ENCODE data around the gene ZRANB2.

ZRANB2 gene, protein sequence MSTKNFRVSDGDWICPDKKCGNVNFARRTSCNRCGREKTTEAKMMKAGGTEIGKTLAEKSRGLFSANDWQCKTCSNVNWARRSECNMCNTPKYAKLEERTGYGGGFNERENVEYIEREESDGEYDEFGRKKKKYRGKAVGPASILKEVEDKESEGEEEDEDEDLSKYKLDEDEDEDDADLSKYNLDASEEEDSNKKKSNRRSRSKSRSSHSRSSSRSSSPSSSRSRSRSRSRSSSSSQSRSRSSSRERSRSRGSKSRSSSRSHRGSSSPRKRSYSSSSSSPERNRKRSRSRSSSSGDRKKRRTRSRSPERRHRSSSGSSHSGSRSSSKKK

DNA sequence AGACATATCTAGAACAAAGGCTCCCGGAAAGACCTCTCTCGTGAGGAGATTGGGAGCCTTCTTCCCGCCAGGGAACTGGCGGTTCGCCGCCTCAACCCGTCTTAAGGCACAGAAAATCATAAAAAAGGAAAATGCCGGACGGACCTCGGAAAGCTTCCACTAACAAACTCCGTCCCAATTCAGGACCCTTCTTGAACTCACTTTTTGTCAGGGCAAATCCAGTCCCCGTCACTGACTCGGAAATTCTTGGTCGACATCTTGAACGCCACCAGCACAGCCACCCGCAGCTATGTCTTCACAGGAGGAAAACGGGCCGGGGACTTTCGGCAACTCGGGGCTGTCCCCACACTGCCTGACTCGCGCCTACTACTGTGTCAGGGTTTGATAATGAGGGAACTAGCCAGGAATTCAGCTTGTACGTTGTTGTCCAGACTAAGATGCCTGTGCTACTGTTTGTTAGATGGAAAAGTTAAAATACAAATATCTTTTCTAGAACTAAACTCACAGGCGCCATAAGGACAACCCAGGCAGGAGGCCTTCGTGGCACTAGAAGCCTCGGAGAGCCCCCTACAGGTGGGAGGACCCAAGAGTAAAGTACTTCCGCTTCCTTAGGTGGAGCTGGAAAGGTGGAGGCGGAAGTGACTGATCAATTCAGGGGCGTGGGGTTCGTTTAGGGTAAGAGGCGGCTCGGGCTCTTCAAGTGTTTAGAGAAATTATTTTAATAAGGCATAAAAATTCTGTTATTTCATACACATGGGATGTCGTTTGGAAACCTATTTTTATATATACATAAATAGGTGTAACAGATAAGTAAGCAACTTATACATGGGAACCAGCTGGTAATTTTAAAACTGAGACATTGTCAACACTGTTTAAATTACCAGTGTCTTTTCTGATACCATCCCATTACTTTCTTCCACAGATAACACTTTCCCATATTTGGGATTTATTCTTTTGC is at the start of gene ZRANB2:
TSS of gene ZRANB2 (minus strand) at position 297 of the 958 bp plus-strand sequence. CDS start at position 257, 40 bp downstream.
- DNase-seq: peak; percentile 90

- no peak for DNase-seq
These were observed 47.2 kb upstream of the ZRANB2 start for GRCh38 chr1:71128060-71128459.

GRCh38 chr1:71118086-71118485 is 37.3 kb upstream of the ZRANB2 start:
- no peak for DNase-seq

DNA sequence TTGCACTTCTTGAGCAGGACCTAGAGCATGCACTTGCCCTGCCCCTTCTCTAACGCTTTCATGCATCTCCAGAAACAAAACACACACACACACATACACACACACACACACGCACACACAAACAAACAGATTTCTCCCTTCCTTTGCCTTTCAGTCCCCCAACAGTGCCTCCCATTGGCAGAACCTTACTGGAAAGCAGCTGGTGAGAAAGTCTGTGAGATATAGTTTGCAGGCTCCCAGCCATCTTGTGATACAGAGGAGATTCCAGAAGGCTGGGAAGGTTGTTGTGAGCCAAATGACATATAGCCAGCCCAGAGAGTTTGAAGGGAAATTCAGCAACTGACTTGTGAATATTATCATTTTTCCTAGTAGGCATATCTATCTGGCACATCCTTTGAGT is 35.9 kb upstream of the ZRANB2 start:
- DNase-seq: no peak

GRCh38 chr1:71106658-71107322 is 26.0 kb upstream of the ZRANB2 start:
- no peak for DNase-seq

- DNase-seq: no peak
These were observed 23.6 kb upstream of the ZRANB2 start for GRCh38 chr1:71104417-71104816.

DNA sequence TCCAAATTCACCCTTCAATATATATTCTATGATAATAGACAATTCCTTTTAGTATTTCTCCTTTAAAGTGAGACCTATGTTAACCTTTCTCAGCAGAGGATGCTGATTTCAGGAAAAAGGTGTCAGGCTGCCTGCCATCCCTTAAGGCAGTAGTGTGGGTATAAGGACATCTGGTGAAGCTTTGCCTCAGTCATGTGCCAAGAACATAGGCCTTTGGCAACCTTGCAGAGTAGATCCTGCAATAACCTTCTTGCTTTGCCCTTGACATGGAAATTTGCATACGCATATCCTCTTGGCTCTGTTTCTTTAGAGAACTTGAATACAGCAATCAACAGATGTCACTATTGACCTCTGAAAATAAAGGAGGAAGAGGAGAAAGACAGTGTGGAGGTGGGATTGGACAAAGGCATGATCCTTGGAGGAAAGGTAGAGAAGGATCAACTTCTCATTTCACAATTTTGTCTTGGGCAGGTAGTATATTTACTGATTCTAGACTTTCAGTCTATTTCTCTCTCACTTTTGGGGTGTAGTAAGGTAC is 21.1 kb upstream of the ZRANB2 start:
- no peak for DNase-seq

GRCh38 chr1:71097428-71097827 is 16.6 kb upstream of the ZRANB2 start:
- DNase-seq: no peak

DNA sequence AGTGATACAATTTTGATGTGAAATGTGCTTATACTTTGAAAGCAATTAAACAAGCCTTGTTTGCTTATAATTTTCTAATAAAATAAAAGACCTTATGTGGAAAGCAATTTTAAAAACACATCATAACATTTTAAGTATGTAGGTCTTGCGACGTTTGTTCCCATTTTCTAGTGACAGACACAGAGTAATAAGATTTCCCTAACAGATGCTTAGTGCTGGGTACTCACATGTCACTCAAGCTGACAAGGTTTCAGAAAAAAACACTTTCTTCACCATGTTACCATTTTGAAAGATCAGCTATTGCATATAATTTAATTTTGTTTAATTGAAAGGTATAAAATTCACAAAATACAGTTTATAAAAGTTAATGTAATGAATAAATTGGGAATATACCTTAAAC is 14.1 kb upstream of the ZRANB2 start:
- no peak for DNase-seq

DNA sequence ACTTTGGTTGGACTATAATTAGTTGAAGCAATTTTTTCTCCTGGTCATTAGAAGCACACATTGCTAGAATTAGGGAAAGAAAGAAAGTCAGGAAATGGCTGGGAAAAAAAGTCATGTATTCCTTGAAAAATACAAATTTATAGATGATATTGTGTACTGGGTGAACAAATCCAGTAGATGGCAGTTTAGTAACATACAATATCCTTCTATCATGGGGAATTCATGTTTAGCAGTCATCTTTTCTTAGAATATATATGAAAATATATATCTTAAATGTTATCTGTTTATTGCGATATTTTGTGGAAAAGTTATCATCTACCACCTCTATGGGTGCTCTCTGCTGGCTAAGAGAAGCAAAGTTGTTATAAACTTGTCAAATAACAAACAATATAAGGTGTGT is 13.1 kb upstream of the ZRANB2 start:
- no peak for DNase-seq

GRCh38 chr1:71089536-71090270 is 8.9 kb upstream of the ZRANB2 start:
- DNase-seq: no peak

GRCh38 chr1:71088645-71089287 is 7.9 kb upstream of the ZRANB2 start:
- no peak for DNase-seq

DNA sequence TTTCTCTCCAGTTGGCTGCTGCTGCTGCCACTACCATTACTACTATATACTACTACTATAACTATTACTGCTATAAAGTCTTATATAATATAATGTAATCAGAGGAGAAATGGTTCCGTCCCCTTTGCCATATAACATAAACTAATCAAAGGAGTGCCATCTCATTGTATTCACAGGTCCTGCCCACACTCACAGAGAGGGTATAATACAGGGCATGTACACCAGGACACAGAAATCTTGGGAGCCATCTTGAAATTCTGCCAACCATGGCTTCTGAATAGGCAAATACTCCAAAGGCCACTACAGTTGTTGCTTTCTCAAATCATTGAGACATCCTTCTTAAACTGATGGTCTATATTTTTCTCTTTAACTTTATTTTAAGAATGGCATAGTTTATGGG is 6.9 kb upstream of the ZRANB2 start:
- DNase-seq: no peak

DNA sequence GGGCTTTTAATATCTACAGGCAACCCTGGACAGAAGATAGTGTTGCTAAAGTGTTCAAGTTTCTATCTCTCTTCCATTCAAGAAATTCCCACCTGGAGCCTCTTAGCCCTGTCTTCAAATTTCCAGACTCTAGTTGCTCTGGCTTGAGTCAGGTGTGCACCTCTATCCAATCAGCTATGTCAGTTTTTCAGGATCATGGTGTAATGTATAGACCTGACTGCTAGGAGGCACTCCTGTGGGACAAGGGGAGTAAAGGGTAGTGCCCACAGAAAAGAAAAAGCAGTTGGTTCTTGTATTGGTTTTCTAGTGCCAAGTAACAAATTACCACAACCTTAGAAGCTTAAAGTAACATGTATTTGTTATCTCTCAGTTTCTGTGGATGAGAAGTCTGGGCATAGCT is 6.2 kb upstream of the ZRANB2 start:
- no peak for DNase-seq

DNA sequence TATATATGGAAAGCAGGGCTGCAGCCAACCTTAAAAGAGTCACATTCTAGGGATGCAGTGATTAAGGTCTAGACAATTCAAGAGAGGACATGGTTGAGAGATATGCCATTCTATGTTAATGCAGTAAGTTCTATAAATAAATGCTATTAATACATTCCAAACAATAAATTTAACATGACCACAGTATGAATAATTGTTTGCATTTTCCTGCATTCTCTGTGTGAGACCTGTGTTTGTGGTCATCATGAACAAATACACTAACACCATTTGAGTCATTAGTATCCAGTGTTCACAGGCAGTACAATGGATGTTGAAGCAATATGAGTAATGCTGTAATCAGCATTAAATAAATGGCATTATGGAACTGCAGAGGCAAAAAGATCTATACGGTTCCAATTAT is 5.5 kb upstream of the ZRANB2 start:
- no peak for DNase-seq

GRCh38 chr1:71083271-71083670 is 2.4 kb upstream of the ZRANB2 start:
- DNase-seq: no peak

DNA sequence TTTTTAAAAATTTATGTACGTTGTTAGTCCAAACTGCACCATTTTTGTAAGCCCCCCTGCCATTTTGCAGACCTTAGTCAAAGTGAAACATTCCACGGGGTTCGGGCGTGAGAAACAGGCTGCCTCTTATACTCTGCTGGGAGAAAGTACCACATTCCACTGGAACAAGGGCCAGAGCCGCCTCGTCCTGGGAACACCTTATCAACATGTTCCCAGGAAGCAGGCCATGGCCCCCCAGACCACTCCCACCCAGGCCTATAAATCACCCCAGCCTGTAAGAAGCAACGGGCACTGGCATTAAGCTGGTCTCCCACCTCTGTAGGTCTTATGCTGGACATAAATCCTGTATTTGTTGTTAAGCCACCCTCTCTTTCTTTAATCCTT is 854 bp upstream of the ZRANB2 start:
- peak; percentile 5 for DNase-seq

DNA sequence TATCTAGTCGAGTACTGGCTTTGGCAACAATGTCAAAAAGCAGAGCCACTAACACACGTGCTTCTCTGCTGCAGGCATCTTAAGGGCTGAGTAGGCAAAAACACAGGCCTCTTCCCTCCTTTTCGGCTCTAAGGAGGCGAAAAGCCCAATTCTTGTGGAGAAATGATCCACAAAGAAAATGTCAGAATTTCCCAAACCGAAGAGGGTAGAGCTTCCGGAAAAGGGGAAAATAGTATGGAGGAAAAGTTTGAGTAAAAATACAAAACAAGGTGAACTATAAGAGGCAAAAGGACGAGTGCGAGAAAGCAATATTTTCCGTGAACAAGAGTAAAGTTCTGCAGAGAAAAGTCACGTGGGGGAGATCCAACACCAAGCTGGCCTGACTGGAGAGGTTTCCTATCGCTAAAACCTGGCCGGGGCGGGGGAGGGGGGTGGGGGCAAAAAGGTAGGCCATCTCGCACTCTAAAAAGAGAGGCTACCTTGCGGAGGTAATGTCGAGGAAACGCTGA is 551 bp downstream of the ZRANB2 start:
- DNase-seq: peak; percentile 37

DNA sequence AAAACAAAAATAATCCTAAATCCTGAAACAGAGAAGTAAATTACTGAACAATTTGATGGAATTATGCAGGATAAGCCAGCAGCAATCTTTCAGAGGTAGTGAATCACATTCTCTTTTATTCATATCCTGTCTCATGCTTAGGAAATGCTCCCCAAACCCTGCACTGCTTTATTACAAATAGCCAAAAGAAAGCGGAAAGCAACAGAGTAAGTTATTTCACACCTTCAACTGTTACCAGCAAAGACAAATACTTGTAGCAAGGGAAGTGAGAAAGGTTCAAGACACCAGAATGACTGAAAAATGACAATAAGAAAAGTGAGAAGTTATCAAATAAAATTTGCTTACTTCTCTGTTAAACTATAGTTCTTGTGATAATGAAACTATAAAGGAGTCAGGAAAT is 6.2 kb downstream of the ZRANB2 start:
- no peak for DNase-seq

- DNase-seq: no peak
These were observed 8.6 kb downstream of the ZRANB2 start for GRCh38 chr1:71072273-71072672.

DNA sequence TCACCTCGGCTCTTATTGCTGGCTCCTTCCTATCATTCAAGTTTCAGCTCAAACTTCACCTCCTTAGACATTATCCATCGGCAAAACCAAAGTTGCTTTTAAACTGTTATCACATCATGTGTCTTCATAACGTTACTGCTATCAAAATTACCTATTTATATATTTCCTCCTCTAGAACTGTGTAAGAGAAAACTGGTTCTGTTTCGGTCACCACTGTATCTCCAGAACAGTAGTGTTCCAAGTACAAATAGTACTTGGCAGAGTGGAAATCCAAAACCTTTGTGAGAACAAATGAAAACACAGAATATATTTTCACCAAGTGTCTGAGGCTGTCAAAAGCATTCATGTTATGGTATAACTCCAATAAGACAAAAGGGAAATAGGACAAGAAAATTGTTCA is 9.1 kb downstream of the ZRANB2 start:
- DNase-seq: no peak

Data from stimulated activated CD4-positive, alpha-beta T cell treated with anti-CD3 and anti-CD28 coated beads, Interleukin-15, amount 100 ng/mL, for 24 hours (primary cell).